HepG2 (cell line): Measurements from ENCODE around the gene TRIM44. TPM values are rescaled to one million over a fixed set of nuclear protein-coding genes. Genes with fewer than 3 reads are reported as not detected.
"Not testable (repeated sequence)": the region's sequence is repeated elsewhere in the genome, so short reads cannot be mapped to it uniquely, and the experiment has no call there.

Source experiments
- ATAC-seq: fragments of 200-7000 bp; cut with Tn5 transposase; 3 replicates; pipeline ENCODE4 v1.9.1; 2020; ENCODE audit warnings: mild to moderate bottlenecking, moderate library complexity
- BruUV-seq: library from RNA; stranded (reverse); fragments of 400-500 nt; replicated peaks from 2 replicates; lab custom pipeline; 2021; lab: Mats Ljungman, UMichigan
- CTCF ChIA-PET: fragments of 300-600 bp; formaldehyde crosslinking; extraction: SDS; loops from one replicate; lab custom pipeline; 2021; ENCODE audit warnings: low total read pairs, inconsistent platforms, low intra/inter-chr PET ratio; lab: Yijun Ruan, JAX
- POLR2A ChIA-PET: fragments of 350-600 bp; sonication (Branson Sonifier 250); formaldehyde crosslinking; loops from one replicate; lab custom pipeline; 2020; ENCODE audit warnings: antibody characterized with exemption, inconsistent platforms; lab: Yijun Ruan, JAX
- DNase-seq: peaks from one replicate; pipeline ENCODE4 v3.0.0-alpha.2; 2015; ENCODE audit warnings: low spot score
- FAIRE-seq: peaks from 3 replicates; lab custom pipeline; 2011; peaks lifted over from hg19 to GRCh38; lab: Jason Lieb, UNC
- H2AFZ ChIP-seq: one replicate; pipeline ENCODE4 v1.6.1; 2011; ENCODE audit warnings: low read length, inconsistent platforms
- H3K27ac ChIP-seq: fragments of 300-600 bp; 3 replicates; pipeline ENCODE4 v1.8.0; 2011; ENCODE audit warnings: mixed run types, mild to moderate bottlenecking, mixed read lengths, low read length, inconsistent platforms; ENCODE audit not compliant: insufficient read depth; ENCODE audit errors: extremely low read length
- H3K27me3 ChIP-seq, 2 experiments: fragments of 200-600 bp in 1 of 2; 2 replicates in 1 of 2; 3 replicates in 1 of 2; pipeline versions ENCODE4 v1.6.0 to v1.8.0; 2011; ENCODE audit warnings: low read length in 2 of 2, mild to moderate bottlenecking in 2 of 2, moderate library complexity in 2 of 2, inconsistent platforms in 1 of 2; ENCODE audit not compliant: insufficient read depth in 2 of 2, control insufficient read depth in 1 of 2
- H3K36me3 ChIP-seq, 2 experiments: fragments of 200-600 bp in 1 of 2; replicated peaks in 1 of 2; 2 replicates in 1 of 2; 3 replicates in 1 of 2; pipeline versions ENCODE4 v1.5.1 to v1.8.0; 2011; ENCODE audit warnings: low read length in 2 of 2, inconsistent platforms in 1 of 2; ENCODE audit not compliant: insufficient read depth in 2 of 2, control insufficient read depth in 1 of 2
- H3K4me1 ChIP-seq: 2 replicates; pipeline ENCODE4 v1.5.1; 2012; ENCODE audit warnings: low read length, inconsistent platforms; ENCODE audit not compliant: insufficient read depth
- H3K4me2 ChIP-seq: 2 replicates; pipeline ENCODE4 v1.6.0; 2011; ENCODE audit warnings: low read depth, low read length, inconsistent platforms
- H3K4me3 ChIP-seq, 3 experiments: fragments of 200-600 bp in 1 of 3; sonication (generic), shearing (Covaris generic) in 1 of 3; replicated peaks in 1 of 3; 2 replicates each; pipeline ENCODE4 v1.5.1; 2011 to 2016; ENCODE audit warnings: low read length in 3 of 3, inconsistent platforms in 2 of 3, low read depth in 2 of 3, mild to moderate bottlenecking in 2 of 3, control low read depth in 1 of 3, mixed read lengths in 1 of 3; ENCODE audit not compliant: insufficient read depth in 1 of 3
- H3K79me2 ChIP-seq: one replicate; pipeline ENCODE4 v1.6.1; 2011; ENCODE audit warnings: low read length, inconsistent platforms; ENCODE audit not compliant: insufficient read depth
- H3K9ac ChIP-seq: 2 replicates; pipeline ENCODE4 v1.6.0; 2011; ENCODE audit warnings: mild to moderate bottlenecking, low read depth, low read length, inconsistent platforms; ENCODE audit not compliant: insufficient read depth
- H3K9me3 ChIP-seq: 2 replicates; pipeline ENCODE4 v1.5.1; 2012; ENCODE audit warnings: mild to moderate bottlenecking, low read length
- H4K20me1 ChIP-seq: 2 replicates; pipeline ENCODE4 v1.6.0; 2011; ENCODE audit warnings: inconsistent platforms, mild to moderate bottlenecking, low read length, moderate library complexity; ENCODE audit not compliant: insufficient read depth
- ESRRA ChIP-seq: sonication (generic); formaldehyde crosslinking; IDR thresholded peaks from 2 replicates; pipeline ENCODE4 v1.5.1; 2020; ENCODE audit warnings: mild to moderate bottlenecking, low read depth, missing genetic modification reagents
- GATA4 ChIP-seq: sonication (generic); IDR thresholded peaks from 2 replicates; pipeline ENCODE4 v1.6.1; 2016; ENCODE audit warnings: antibody characterized with exemption, low read depth, borderline replicate concordance
- HNRNPUL1 ChIP-seq: fragments of 200-400 bp; formaldehyde crosslinking; IDR thresholded peaks from 2 replicates; pipeline ENCODE4 v1.6.1; 2017; ENCODE audit warnings: low read depth, mild to moderate bottlenecking, low read length, moderate library complexity
- IRF2 ChIP-seq: IDR thresholded peaks from 2 replicates; pipeline ENCODE4 v1.6.1; 2018; ENCODE audit warnings: missing genetic modification reagents, missing compliant biosample characterization
- MAFF ChIP-seq: IDR thresholded peaks from 2 replicates; pipeline ENCODE4 v1.6.1; 2011; ENCODE audit warnings: low read depth, low read length, improper control_type of control experiment
- ZNF446 ChIP-seq: sonication (generic); formaldehyde crosslinking; IDR thresholded peaks from 2 replicates; pipeline ENCODE4 v1.5.0; 2020; ENCODE audit warnings: mild to moderate bottlenecking, missing genetic modification reagents
- ZNF567 ChIP-seq: sonication (generic); formaldehyde crosslinking; IDR thresholded peaks from 2 replicates; pipeline ENCODE4 v1.8.1; 2023; ENCODE audit warnings: mild to moderate bottlenecking, missing genetic modification reagents, borderline replicate concordance
- ZSCAN22 ChIP-seq: sonication (generic); formaldehyde crosslinking; IDR thresholded peaks from 2 replicates; pipeline ENCODE4 v1.4.0; 2020; ENCODE audit warnings: mild to moderate bottlenecking, missing genetic modification reagents
- ZSCAN31 ChIP-seq: sonication (generic); formaldehyde crosslinking; IDR thresholded peaks from 2 replicates; pipeline ENCODE4 v1.5.0; 2020; ENCODE audit warnings: low read depth, mild to moderate bottlenecking, missing genetic modification reagents
- WGBS: methylation state at CpG from one replicate; pipeline ENCODE4 v1.1.6; 2017; ENCODE audit warnings: low lambda C conversion rate; 5-methylcytosine and 5-hydroxymethylcytosine counted together
- in situ Hi-C: cut with HindIII; loops from 2 replicates; pipeline ENCODE4 v1.10.0; 2017; ENCODE audit warnings: low pct_unique_long_range_greater_than_20kb; ENCODE audit not compliant: extremely low pct_ligation_motif_present
- intact Hi-C: fragments of 100-400 bp; cut with micrococcal nuclease; formaldehyde crosslinking; loops from one replicate; pipeline ENCODE4 v1.10.0; 2022; ENCODE audit not compliant: unreplicated experiment
- polyA plus RNA-seq, 8 experiments: library from polyadenylated mRNA; depleted of rRNA in 3 of 8; stranded (reverse) in 7 of 8; unstranded in 1 of 8; fragments of >200 nt; fragmentation: Illumina TruSeq in 4 of 8; extraction: Trizol in 4 of 8; gene quantifications; 2 replicates each; pipeline versions ENCODE4 v1.2.1 to v1.2.3, GENCODE V29; 2011 to 2016; ENCODE audit warnings: low read depth in 4 of 8, missing spikeins in 1 of 8, mixed read lengths in 1 of 8; ENCODE audit not compliant: insufficient read depth in 1 of 8
- total RNA-seq, 5 experiments: library from RNA; depleted of rRNA; stranded (reverse); fragments of >200 nt; fragmentation: Illumina TruSeq; extraction: Trizol; gene quantifications; 2 replicates each; pipeline ENCODE4 v1.2.3, GENCODE V29; 2016; ENCODE audit warnings: low read depth in 1 of 5
- TF ChIP-seq, protein P1 (sequence below): sonication (generic); formaldehyde crosslinking; conservative IDR thresholded peaks from 2 replicates; pipeline ENCODE4 v1.8.0; 2022; ENCODE audit warnings: low read depth, missing genetic modification reagents
- TF ChIP-seq, protein P2 (sequence below): sonication (generic); formaldehyde crosslinking; IDR thresholded peaks from 2 replicates; pipeline ENCODE4 v1.8.0; 2022; ENCODE audit warnings: mild to moderate bottlenecking, missing genetic modification reagents; ENCODE audit not compliant: insufficient replicate concordance
- TF ChIP-seq, protein P3 (sequence below): sonication (generic); formaldehyde crosslinking; IDR thresholded peaks from 2 replicates; pipeline ENCODE4 v1.5.0; 2020; ENCODE audit warnings: missing genetic modification reagents

The TRIM44 gene
- total and polyA plus RNA-seq, 2 of the 13 experiments (the other 11 are each of a cell fraction or from before 2014, with no cell fraction given), result 22.7 to 50.3 TPM

DNA sequence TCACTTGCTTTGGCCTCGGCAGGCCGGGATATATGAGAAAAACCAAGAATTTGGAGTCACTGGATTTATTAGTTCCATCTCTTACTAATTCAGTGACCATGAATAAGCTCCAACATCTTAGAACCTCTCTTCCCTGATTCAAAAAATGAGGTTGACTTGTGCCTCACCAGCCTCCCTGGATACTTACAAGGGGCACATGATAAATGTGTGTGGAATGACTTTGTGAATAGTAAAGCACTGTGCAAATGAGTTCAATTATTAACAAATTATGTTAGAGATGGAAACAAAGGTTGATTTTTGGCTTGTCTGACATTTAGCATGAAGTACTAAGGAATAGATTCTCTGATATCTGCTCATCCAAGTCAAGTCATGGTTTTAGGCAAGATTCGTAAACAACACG is 104.1 kb downstream of the TRIM44 start (continued):
- TF ChIP-seq IRF2 (no peak), GATA4 (no peak), HNRNPUL1 (no peak), ESRRA (CRISPR knock-in tag) (no peak)
- TF ChIP-seq, all 625 proteins: peak for 0

DNA sequence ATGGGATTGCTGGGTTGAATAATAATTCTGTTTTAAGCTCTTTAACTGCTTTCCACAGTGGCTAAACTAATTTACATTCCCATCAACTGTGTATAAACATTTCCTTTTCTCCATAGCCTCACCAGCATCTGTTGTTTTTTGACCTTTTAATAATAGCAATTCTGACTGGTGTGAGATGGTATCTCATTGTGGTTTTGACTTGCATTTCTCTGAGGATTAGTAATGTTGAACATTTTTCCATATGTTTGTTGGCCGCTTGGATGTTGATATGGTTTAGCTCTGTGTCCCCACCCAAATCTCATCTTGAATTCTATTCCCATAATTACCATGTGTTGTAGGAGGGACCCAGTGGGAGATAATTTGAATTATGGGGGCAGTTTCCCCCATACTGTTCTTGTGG is 107.8 kb downstream of the TRIM44 start:
- H2AFZ ChIP-seq, H3K4me3 ChIP-seq, H3K79me2 ChIP-seq, in situ Hi-C loops, H3K27me3 ChIP-seq, POLR2A ChIA-PET, H3K9ac ChIP-seq, DNase-seq, CTCF ChIA-PET, H4K20me1 ChIP-seq, H3K27ac ChIP-seq, H3K36me3 ChIP-seq, ATAC-seq, H3K9me3 ChIP-seq, FAIRE-seq, H3K4me1 ChIP-seq, intact Hi-C loops, BruUV-seq, H3K4me2 ChIP-seq: not testable (repeated sequence)
- 96% methylated on average over 1 of the region's 1 CpG for WGBS

DNA sequence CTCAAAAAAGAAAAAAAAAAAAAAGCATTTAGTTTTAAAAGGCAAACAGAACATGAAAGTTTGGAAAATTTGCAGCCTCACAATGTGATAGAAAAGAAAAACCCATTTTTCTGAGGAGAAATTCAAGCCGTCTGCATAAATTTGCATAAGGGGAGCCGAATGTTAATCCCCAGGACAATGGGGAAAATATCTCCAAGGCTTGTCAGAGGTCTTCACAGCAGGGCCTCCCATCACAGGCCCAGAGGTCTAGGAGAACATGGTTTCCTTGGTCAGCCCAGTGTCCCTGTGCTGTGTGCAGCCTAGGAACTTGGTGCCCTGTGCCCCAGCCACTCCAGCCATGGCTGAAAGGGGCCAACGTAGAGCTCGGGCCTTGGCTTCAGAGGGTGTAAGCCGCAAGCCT is 109.1 kb downstream of the TRIM44 start:
- H3K4me2 ChIP-seq, result no peak overlapping the region
- intact Hi-C loops, result no loop called here
- no peak for DNase-seq
- H3K4me3 ChIP-seq, result no peak overlapping the region
- FAIRE-seq, result no peak
- CTCF ChIA-PET, result no interaction called here
- H2AFZ ChIP-seq, result no peak overlapping the region
- in situ Hi-C loops, result no loop called here
- ATAC-seq, result no peak
- no peaks in the 10 kb centered on the region for H3K36me3 ChIP-seq
- H3K4me1 ChIP-seq, result no peaks in the 10 kb centered on the region
- H3K27ac ChIP-seq, result no peak overlapping the region
- no peak overlapping the region for H3K9ac ChIP-seq
- BruUV-seq, result no TSS peak
- POLR2A ChIA-PET, result no interaction called here
- TF ChIP-seq ZNF446 (CRISPR knock-in tag) (no peak), MAFF (no peak), ZSCAN22 (CRISPR knock-in tag) (no peak), ZSCAN31 (CRISPR knock-in tag) (no peak), ZNF567 (CRISPR knock-in tag) (no peak)
- TF ChIP-seq, protein P1, sequence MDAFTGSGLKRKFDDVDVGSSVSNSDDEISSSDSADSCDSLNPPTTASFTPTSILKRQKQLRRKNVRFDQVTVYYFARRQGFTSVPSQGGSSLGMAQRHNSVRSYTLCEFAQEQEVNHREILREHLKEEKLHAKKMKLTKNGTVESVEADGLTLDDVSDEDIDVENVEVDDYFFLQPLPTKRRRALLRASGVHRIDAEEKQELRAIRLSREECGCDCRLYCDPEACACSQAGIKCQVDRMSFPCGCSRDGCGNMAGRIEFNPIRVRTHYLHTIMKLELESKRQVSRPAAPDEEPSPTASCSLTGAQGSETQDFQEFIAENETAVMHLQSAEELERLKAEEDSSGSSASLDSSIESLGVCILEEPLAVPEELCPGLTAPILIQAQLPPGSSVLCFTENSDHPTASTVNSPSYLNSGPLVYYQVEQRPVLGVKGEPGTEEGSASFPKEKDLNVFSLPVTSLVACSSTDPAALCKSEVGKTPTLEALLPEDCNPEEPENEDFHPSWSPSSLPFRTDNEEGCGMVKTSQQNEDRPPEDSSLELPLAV (CRISPR knock-in tag), result no peak
- TF ChIP-seq, protein P2, sequence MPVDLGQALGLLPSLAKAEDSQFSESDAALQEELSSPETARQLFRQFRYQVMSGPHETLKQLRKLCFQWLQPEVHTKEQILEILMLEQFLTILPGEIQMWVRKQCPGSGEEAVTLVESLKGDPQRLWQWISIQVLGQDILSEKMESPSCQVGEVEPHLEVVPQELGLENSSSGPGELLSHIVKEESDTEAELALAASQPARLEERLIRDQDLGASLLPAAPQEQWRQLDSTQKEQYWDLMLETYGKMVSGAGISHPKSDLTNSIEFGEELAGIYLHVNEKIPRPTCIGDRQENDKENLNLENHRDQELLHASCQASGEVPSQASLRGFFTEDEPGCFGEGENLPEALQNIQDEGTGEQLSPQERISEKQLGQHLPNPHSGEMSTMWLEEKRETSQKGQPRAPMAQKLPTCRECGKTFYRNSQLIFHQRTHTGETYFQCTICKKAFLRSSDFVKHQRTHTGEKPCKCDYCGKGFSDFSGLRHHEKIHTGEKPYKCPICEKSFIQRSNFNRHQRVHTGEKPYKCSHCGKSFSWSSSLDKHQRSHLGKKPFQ (CRISPR knock-in tag), result no peak
- TF ChIP-seq, protein P3, sequence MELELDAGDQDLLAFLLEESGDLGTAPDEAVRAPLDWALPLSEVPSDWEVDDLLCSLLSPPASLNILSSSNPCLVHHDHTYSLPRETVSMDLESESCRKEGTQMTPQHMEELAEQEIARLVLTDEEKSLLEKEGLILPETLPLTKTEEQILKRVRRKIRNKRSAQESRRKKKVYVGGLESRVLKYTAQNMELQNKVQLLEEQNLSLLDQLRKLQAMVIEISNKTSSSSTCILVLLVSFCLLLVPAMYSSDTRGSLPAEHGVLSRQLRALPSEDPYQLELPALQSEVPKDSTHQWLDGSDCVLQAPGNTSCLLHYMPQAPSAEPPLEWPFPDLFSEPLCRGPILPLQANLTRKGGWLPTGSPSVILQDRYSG, result no peak
- 97% methylated on average over 2 of the region's 5 CpGs for WGBS
- H4K20me1 ChIP-seq, result no peaks in the 10 kb centered on the region
- H3K27me3 ChIP-seq, result no peaks in the 10 kb centered on the region
- H3K9me3 ChIP-seq, result no peaks in the 10 kb centered on the region
- H3K79me2 ChIP-seq, result no peaks in the 10 kb centered on the region
